Stimulated activated memory B cell treated with anti-CD40 and anti-IgM and Interleukin-4, amounts not matched to agents 10 μg/mL and 1 μg/mL and 100 μg/mL, for 72 hours (primary cell): ENCODE data around the gene AGBL4.

Experiments
- ATAC-seq: fragments of 150-1000 bp; cut with Tn5 transposase; 2 replicates; pipeline ENCODE4 v1.10.0; 2021
- H3K27ac Mint-ChIP-seq: one replicate; pipeline ENCODE4 v1.8.0; 2022; ENCODE audit warnings: mild to moderate bottlenecking, mixed read lengths
- H3K27me3 Mint-ChIP-seq: one replicate; pipeline ENCODE4 v1.8.0; 2022; ENCODE audit warnings: mixed read lengths
- H3K36me3 Mint-ChIP-seq: one replicate; pipeline ENCODE4 v1.8.0; 2022; ENCODE audit warnings: mixed read lengths
- H3K4me1 Mint-ChIP-seq: one replicate; pipeline ENCODE4 v1.8.0; 2022; ENCODE audit warnings: mixed read lengths
- H3K4me3 Mint-ChIP-seq: one replicate; pipeline ENCODE4 v1.8.0; 2022; ENCODE audit warnings: mild to moderate bottlenecking, moderate library complexity, mixed read lengths
- H3K9me3 Mint-ChIP-seq: one replicate; pipeline ENCODE4 v1.8.0; 2022; ENCODE audit warnings: mixed read lengths

Gene AGBL4

DNA sequence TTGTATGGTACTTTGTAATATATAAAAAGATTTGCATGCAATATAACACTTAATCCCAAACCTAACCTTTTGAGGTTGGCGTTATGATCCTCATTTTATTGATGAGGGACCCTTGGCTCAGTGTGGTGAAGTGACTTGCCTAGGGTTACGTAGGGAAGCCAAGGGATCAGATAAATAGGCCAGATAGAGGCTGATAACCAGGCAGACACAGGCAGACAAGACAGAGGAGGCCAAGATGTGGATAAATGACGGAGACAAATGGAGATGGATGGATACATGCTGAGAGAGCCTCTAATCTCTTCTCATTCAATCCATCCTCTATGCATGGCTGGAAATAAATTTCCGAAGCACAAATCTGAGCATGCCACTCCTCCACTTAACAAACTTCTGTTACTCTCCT is 1414.9 kb downstream of the AGBL4 start:
- Mint-ChIP-seq H3K9me3 (no peaks in the 10 kb centered on the region), H3K4me1 (no peaks in the 10 kb centered on the region), H3K4me3 (no peak overlapping the region), H3K27ac (no peak overlapping the region), H3K27me3 (no peaks in the 10 kb centered on the region), H3K36me3 (no peaks in the 10 kb centered on the region)
- no peak for ATAC-seq

DNA sequence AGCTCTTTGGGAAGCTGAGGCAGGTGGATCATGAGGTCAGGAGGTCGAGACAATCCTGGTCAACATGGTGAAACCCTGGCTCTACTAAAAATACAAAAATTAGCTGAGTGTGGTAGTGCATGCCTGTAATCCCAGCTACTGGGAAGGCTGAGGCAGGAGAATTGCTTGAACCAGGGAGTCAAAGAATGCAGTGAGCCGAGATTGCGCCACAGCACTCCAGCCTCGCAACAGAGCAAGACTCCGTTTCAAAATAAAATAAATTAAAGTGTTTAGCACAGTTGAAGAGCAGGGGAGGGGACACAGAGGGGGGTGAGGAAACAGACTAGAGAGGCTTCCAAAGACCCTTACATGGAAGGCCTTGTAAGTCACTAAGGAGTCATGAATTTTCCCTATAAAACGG is 1420.5 kb downstream of the AGBL4 start:
- H3K36me3 Mint-ChIP-seq: no peaks in the 10 kb centered on the region
- H3K9me3 Mint-ChIP-seq: no peaks in the 10 kb centered on the region
- H3K27ac Mint-ChIP-seq: no peak overlapping the region
- H3K27me3 Mint-ChIP-seq: no peaks in the 10 kb centered on the region
- H3K4me1 Mint-ChIP-seq: no peaks in the 10 kb centered on the region
- H3K4me3 Mint-ChIP-seq: no peak overlapping the region
- ATAC-seq: no peak

DNA sequence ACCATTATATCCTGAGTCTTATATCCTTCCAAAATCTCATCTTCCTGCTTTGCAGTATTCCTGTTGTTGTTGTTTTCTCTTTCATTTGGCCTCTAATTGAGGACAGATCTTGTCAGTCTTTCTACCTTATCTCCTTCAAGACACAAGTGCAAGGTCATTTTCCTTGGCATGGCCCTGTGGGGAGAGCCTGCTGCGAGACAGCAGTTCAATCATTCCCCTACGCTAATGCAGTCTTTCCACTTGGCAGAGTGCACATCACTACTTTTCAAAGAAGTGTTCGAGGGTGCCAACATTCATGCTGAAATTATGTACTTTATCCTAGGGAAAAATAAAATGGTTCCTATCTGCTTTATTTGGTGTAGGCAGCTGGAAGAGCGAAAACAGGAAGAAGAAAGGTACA is 1421.4 kb downstream of the AGBL4 start:
- Mint-ChIP-seq H3K4me3 (no peak overlapping the region), H3K4me1 (no peaks in the 10 kb centered on the region), H3K36me3 (no peaks in the 10 kb centered on the region), H3K9me3 (no peaks in the 10 kb centered on the region), H3K27ac (no peak overlapping the region), H3K27me3 (no peaks in the 10 kb centered on the region)
- no peak for ATAC-seq

DNA sequence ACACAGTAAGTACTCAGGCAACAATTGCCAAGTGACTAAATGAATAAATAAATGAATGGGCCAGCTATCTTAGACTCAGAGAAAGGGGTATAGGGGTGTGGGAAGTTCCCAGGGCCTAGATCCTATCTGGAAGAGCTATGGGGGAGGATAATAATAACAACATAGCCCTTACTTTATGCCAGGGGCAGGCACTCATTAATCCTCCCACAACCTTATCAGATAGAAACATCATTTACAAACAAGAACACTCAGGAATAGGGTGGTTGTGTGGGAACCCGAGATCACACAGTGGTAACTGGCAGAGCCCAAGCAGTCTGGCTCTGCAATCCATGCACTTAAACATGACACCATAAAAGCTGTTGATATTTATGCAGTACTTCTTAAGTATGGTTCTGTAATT is 1423.6 kb downstream of the AGBL4 start:
- H3K27ac Mint-ChIP-seq: no peak overlapping the region
- no peaks in the 10 kb centered on the region for H3K9me3 Mint-ChIP-seq
- H3K4me1 Mint-ChIP-seq: no peaks in the 10 kb centered on the region
- no peak for ATAC-seq
- H3K27me3 Mint-ChIP-seq: no peaks in the 10 kb centered on the region
- no peak overlapping the region for H3K4me3 Mint-ChIP-seq
- H3K36me3 Mint-ChIP-seq: no peaks in the 10 kb centered on the region

DNA sequence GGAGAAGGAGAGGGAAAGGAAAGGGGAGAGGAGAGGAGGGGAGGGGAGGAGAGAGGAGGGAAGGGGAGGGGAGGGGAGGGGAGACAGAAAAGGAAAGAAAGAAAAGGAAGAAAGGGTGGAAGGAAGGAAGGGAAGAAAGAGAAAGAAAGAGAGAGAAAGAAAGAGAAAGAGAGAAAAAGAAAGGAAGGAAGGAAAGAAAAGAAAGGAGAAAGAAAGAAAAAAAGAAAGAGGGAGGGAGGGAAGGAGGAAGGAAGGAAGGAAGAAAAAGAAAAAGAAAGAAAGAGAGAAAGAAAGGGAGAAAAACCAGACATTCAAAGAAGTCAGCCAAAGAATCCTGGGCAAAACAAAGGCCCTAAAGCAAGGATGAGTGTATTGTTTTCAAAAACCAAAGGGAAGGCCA is 1426.1 kb downstream of the AGBL4 start:
- Mint-ChIP-seq H3K27me3 (no peaks in the 10 kb centered on the region), H3K27ac (no peak overlapping the region), H3K36me3 (no peaks in the 10 kb centered on the region), H3K9me3 (no peaks in the 10 kb centered on the region), H3K4me1 (no peaks in the 10 kb centered on the region), H3K4me3 (no peak overlapping the region)
- ATAC-seq: no peak

DNA sequence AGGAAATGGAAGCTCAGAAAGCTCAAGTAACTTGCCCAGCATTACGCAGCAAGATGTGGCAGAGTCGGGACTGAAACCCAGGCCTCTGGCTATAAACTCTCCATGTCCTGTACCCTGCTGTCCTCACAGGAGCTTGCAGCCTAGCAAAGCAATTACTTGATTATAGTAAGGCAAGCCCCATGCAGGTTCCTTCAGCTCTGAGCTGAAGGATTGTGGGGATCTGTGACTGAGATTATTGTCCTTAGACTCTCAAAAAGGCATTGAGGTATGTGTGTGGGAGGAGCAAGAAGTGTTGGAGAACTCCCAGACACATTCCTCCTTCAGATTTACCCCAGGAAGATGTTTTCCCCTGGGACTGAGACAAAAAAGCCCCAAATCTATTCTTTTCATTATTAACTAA is 1427.7 kb downstream of the AGBL4 start:
- H3K27ac Mint-ChIP-seq: no peak overlapping the region
- no peaks in the 10 kb centered on the region for H3K36me3 Mint-ChIP-seq
- H3K4me3 Mint-ChIP-seq: no peak overlapping the region
- no peaks in the 10 kb centered on the region for H3K4me1 Mint-ChIP-seq
- no peak for ATAC-seq
- H3K9me3 Mint-ChIP-seq: no peaks in the 10 kb centered on the region
- H3K27me3 Mint-ChIP-seq: no peaks in the 10 kb centered on the region

DNA sequence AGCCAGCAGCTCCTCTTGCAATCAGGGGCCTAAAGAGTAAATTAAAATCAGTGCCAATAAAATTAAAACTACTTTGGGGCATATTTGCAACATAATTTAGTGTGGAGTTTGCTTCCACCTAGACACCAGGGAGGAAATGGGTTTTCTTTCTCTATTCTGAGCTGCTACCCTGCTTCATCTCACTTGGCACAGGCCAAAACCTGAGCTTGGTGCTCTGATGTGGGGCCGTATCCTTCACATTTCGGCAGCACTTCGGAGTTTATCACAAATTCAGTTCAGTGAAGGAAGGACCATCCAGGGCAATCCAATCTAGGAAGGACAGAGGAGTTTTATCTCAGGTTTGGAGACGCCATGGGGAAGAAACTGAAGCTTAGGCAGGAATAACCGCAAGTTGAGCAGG is 1428.1 kb downstream of the AGBL4 start:
- Mint-ChIP-seq H3K27ac (no peak overlapping the region), H3K9me3 (no peaks in the 10 kb centered on the region), H3K4me3 (no peak overlapping the region), H3K27me3 (no peaks in the 10 kb centered on the region), H3K36me3 (no peaks in the 10 kb centered on the region), H3K4me1 (no peaks in the 10 kb centered on the region)
- ATAC-seq: no peak

DNA sequence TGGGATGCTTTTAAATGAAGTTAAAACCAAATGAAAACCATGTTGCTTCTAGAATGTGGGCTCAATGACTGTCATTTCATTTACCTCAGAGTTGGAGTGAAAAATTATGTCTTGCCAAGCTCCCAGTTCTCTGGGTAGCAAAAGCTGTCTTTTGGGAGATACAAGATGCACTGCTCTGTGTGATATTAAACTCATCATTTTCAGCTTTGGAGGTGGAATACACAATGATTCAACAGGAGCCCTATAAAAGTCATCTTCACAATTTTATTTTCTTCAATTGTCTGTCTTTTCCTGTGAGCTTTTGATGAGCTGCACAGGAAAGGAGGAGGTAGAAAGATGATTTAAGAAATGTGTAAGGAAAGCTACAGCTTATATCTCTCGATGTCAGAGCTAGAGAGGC is 1431.4 kb downstream of the AGBL4 start:
- Mint-ChIP-seq H3K4me3 (no peak overlapping the region), H3K27ac (no peak overlapping the region), H3K4me1 (no peaks in the 10 kb centered on the region), H3K9me3 (no peaks in the 10 kb centered on the region), H3K36me3 (no peaks in the 10 kb centered on the region), H3K27me3 (no peaks in the 10 kb centered on the region)
- no peak for ATAC-seq

DNA sequence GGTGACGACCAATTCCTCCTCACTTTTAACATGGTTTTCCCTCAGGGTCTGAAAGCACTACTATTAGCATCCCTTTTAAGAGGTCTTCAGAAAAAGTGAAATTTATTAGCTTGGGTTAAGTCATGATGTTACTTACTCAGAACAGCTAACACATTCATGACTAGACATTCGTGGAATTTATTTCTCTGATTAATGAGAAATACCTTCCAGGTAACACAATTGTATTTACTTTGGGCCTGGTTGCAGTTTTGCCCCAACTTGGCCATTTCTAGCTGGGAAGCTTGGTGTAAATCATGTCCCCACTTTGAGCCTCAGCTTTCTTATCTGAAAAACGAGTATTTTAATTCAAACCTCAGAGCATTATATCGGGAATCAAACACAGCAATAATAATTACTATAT is 1432.6 kb downstream of the AGBL4 start:
- H3K4me3 Mint-ChIP-seq: no peak overlapping the region
- H3K27ac Mint-ChIP-seq: no peak overlapping the region
- H3K36me3 Mint-ChIP-seq: no peaks in the 10 kb centered on the region
- no peak for ATAC-seq
- no peaks in the 10 kb centered on the region for H3K4me1 Mint-ChIP-seq
- no peaks in the 10 kb centered on the region for H3K9me3 Mint-ChIP-seq
- peaks cover 7% of the 10 kb centered on the region for H3K27me3 Mint-ChIP-seq

DNA sequence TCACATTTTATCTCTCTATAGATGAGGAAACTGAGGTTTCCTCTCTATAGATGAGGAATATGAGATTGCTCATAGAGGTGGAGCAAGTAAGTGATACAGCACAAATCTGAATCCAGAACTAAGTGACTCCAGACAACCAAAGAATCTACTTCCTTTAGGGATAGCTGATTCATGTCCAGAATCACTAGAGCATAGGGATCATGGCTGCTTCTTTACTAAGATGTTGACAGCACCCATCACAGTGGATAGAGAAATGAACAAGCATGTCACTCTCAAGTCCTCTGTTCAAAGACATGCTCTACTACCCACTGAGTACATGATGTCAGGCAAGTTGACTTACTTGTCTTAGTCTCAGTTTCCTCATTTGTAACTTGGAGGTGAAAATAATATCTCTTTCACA is 1435.7 kb downstream of the AGBL4 start:
- no peak overlapping the region for H3K4me3 Mint-ChIP-seq
- H3K27me3 Mint-ChIP-seq: peaks cover 13% of the 10 kb centered on the region
- no peaks in the 10 kb centered on the region for H3K9me3 Mint-ChIP-seq
- no peak overlapping the region for H3K27ac Mint-ChIP-seq
- H3K36me3 Mint-ChIP-seq: no peaks in the 10 kb centered on the region
- H3K4me1 Mint-ChIP-seq: no peaks in the 10 kb centered on the region
- ATAC-seq: no peak

DNA sequence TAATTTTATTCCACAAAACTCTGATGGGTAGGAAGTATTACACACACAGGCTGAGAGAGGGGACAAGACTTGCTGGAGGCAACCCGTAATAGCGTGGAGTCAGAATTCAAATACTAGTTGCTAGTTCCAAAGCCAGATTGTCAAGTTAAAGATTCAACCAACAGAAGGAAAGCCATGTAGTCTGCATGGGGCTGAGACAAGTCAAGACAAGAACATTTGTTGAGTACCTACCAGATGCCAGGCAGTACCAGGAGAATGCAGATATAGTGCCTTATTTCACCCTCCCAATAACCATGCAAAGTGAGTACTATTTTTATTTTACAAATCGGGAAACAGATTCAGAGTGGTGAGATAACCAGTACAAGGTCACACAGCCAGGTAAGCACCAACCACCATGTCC is 1441.3 kb downstream of the AGBL4 start:
- Mint-ChIP-seq H3K27me3 (peaks cover 13% of the 10 kb centered on the region), H3K27ac (no peak overlapping the region), H3K36me3 (no peaks in the 10 kb centered on the region), H3K4me1 (no peaks in the 10 kb centered on the region), H3K4me3 (no peak overlapping the region), H3K9me3 (no peaks in the 10 kb centered on the region)
- no peak for ATAC-seq

DNA sequence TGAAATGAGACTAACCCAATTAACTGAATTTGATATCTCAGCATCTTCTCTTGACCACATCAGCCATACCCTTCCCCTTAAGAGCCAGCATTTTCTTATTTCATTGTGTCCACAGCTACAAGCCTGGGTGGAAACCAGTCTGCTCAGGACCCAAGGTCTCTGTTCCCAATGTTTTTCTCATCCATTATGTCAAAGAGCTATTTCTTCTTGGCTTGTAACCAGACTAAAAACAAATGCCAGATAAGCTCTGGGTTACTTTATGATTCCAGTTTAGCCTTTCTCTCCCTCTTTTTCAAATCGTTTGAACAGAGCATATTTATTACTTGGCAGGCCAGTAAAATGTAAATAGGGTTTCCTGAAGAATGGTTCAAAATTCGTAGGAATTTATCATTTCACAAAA is 1442.5 kb downstream of the AGBL4 start:
- Mint-ChIP-seq H3K4me3 (no peak overlapping the region), H3K27me3 (peaks cover 7% of the 10 kb centered on the region), H3K36me3 (no peaks in the 10 kb centered on the region), H3K4me1 (no peaks in the 10 kb centered on the region), H3K9me3 (no peaks in the 10 kb centered on the region), H3K27ac (no peak overlapping the region)
- ATAC-seq: no peak

DNA sequence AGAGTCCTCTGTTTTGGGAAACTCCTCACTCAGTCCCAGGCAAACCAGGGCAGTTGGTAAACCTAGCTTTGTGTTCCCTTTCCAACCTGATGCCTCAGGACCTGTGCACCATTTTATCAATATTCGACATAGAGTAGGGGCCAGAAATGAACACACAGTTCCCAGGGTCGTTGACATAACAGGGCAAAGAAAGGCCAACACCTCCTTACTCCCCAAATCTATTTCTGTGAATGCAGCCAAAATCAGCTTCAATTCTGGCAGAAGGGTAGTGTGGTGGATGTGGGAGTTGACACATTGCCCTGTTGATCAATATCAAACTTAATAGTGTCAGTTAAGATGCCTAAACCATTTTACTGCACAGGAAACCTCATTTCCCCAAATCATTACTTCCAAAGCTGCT is 1447.2 kb downstream of the AGBL4 start:
- Mint-ChIP-seq H3K4me3 (no peak overlapping the region), H3K36me3 (no peaks in the 10 kb centered on the region), H3K27me3 (no peaks in the 10 kb centered on the region), H3K27ac (no peak overlapping the region), H3K9me3 (no peaks in the 10 kb centered on the region), H3K4me1 (peaks cover 7% of the 10 kb centered on the region)
- no peak for ATAC-seq

DNA sequence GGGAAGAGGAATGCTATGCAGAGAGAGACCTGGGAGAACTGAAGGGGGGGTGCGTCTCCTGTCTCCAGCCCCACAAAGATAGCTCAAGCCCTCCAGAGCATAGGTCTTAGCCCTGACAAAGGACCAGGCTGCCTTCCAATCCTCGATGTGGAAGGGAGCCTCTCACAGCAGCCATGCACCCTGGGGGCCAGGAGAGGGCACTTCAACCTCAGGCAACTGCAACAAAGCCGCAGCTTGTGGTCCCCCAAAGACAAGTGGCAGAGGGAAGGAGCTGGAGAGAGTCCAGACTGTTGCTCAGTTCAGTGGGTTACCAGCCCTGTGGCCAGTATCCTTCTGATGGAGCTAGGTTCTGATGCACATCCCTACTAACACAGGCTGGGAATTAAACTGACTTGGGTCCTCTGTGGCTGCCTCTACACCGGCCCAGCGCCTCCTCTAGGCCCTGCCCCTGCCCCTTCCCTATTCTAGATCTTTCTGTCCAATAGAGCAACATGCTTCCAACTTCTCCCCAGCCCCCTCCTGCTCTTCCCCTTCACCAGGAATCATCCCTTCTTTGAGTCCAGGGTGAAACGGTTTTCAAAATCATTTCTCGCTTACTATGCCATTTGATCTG is 1451.0 kb downstream of the AGBL4 start:
- Mint-ChIP-seq H3K27ac (no peak overlapping the region), H3K36me3 (no peaks in the 10 kb centered on the region), H3K9me3 (no peaks in the 10 kb centered on the region), H3K27me3 (no peaks in the 10 kb centered on the region), H3K4me1 (peaks cover 7% of the 10 kb centered on the region), H3K4me3 (no peak overlapping the region)
- peak; percentile 57 for ATAC-seq

DNA sequence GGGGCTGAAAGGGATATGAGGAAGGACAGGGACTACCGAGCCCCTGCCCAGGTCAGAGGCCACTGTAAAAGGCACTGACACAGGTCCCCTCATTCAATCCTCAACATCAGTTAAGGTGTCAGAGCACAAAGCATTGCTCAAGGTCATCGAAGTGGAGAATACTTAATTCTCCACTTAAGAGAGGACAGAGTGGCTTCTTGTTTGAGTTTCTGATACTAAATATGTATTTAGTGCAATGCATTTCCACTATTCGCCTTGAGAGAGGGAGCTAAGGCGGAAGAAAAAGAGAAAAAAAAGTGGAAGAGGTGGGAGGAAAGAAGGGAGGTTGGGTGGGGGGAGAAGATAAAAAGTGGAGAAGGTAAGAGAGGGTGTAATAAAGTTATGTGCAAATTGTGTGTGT is 1451.6 kb downstream of the AGBL4 start:
- ATAC-seq: no peak
- no peak overlapping the region for H3K27ac Mint-ChIP-seq
- H3K36me3 Mint-ChIP-seq: no peaks in the 10 kb centered on the region
- no peaks in the 10 kb centered on the region for H3K9me3 Mint-ChIP-seq
- H3K4me1 Mint-ChIP-seq: peaks cover 7% of the 10 kb centered on the region
- no peaks in the 10 kb centered on the region for H3K27me3 Mint-ChIP-seq
- H3K4me3 Mint-ChIP-seq: no peak overlapping the region

DNA sequence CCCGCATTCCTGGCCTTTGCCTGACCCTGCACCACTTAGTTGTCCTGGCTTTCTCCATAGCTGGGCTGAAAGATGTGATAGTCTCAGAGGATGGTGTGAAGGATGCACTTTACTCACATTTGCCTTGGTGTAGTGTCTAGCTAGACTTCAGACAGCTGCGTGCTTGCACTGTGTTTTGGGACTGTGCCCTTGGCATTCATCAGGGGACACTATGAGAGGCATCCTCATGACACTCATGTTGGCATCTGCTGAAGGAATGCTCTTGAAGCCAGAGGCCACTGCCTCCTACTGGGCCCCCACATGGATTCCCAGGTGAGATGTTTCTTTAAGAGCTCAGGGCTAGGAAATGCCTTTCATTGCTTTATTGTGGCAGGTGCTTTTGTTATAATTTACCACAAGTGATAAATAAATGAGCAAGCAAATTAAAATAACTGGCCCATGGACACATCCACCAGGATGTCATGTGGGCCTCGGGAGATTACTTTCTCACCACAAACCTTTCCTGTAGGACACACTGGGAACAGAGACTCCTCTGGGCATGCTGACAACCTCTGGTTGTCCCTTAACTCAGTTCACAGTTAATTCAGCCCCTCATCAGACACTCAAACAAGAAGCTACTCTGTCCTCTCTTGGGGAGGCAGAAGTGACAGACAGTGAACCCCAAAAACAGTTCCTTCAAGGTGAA is 1452.3 kb downstream of the AGBL4 start:
- Mint-ChIP-seq H3K27ac (no peak overlapping the region), H3K27me3 (no peaks in the 10 kb centered on the region), H3K4me1 (peaks cover 7% of the 10 kb centered on the region), H3K36me3 (no peaks in the 10 kb centered on the region), H3K9me3 (no peaks in the 10 kb centered on the region), H3K4me3 (no peak overlapping the region)
- ATAC-seq: no peak
